ENCODE measurements around the gene LAMB3. TPM values are rescaled to one million over a fixed set of nuclear protein-coding genes. Genes with fewer than 3 reads are reported as not detected.

The LAMB3 gene
- polyA plus RNA-seq, 1 of the 3 experiments (the other 2 are of a cell fraction), result 18.0 TPM

DNA sequence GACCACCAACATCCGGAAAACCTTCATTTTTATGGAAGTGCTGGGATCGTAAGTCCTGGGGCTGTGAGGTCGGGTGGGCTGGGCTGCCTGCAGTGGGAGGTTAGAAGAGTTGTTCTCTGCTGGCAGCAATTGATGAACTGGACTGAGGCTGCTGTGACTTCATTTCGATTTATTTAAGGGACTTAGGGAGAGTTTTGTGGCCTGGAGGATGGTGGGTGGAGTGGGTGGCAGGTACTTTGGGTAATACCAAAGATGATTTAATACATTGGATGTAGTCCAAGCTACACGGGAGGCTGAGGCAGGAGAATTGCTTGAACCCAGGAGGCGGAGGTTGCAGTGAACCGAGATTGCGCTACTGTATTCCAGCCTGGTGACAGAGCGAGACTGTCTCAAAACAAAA, 57.2 kb downstream of the LAMB3 start:
- no peaks in the 10 kb centered on the region; the same call in 1 of the 2 replicates for H3K79me2 ChIP-seq (ENCODE audit: insufficient read depth)
- no peak overlapping the region for H3K4me3 ChIP-seq (ENCODE audit: low read depth in 2 of 2, low read length in 1 of 2)
- no peaks in the 10 kb centered on the region for H3K27me3 ChIP-seq (ENCODE audit: insufficient read depth)
- no peak for TF ChIP-seq EP300 (IDR thresholded peaks at IDR 0.05; ENCODE audit: borderline replicate concordance in 1 of 2, low read depth in 1 of 2, low read length in 1 of 2)
- no peak overlapping the region for H3K27ac ChIP-seq (ENCODE audit: low read depth in 2 of 2, low read length in 1 of 2)
- H3K9me2 ChIP-seq, result no peaks in the 10 kb centered on the region
- H2AFZ ChIP-seq (ENCODE audit: low read depth), result no peak overlapping the region
- 79% methylated on average over 9 of the region's 9 CpGs for WGBS (ENCODE audit: low lambda C conversion rate)
- H3K36me3 ChIP-seq (replicated peaks in 1 of 2; ENCODE audit: control insufficient read depth in 1 of 2, insufficient read depth in 2 of 2, low read length in 1 of 2), result peaks cover 0 to 16% of the 10 kb centered on the region in 2 experiments
- H4K20me1 ChIP-seq (ENCODE audit: insufficient read depth), result no peaks in the 10 kb centered on the region; the same call in 1 of the 2 replicates
- no peak overlapping the region for H3K9ac ChIP-seq
- ChIA-PET CTCF (interaction anchor here (0.8 to 2.5 kb wide), 8 partner anchors 14 to 98 kb away, joined by 3 to 10 read pairs (median 4); no protein-coding TSS in a partner anchor), POLR2A (no interaction called here)
- H3F3A ChIP-seq (replicated peaks; ENCODE audit: insufficient read depth), result peaks cover 15% of the 10 kb centered on the region
- DNase-seq, result no peak
- peaks cover 0 to 19% of the 10 kb centered on the region in 2 experiments; a peak in 2 of 4 replicates for H3K4me1 ChIP-seq (ENCODE audit: control insufficient read depth in 1 of 2, insufficient read depth in 2 of 2, low read depth in 1 of 2, low read length in 1 of 2)
- no peaks in the 10 kb centered on the region for H3K9me3 ChIP-seq
- no peak overlapping the region for H3K4me2 ChIP-seq

- CTCF ChIA-PET, result interaction anchor here (0.8 to 2.5 kb wide), 9 partner anchors 9 to 99 kb away, joined by 3 to 10 read pairs (median 5); no protein-coding TSS in a partner anchor
- H3K9me2 ChIP-seq, result no peaks in the 10 kb centered on the region
- H3K9me3 ChIP-seq, result no peaks in the 10 kb centered on the region
- no peaks in the 10 kb centered on the region; the same call in 1 of the 2 replicates for H4K20me1 ChIP-seq (ENCODE audit: insufficient read depth)
- no peak overlapping the region for H3K27ac ChIP-seq (ENCODE audit: low read depth in 2 of 2, low read length in 1 of 2)
- H3F3A ChIP-seq (replicated peaks; ENCODE audit: insufficient read depth), result peaks cover 9% of the 10 kb centered on the region
- POLR2A ChIA-PET, result no interaction called here
- no peak overlapping the region for H3K4me2 ChIP-seq
- H2AFZ ChIP-seq (ENCODE audit: low read depth), result no peak overlapping the region
- H3K9ac ChIP-seq, result no peak overlapping the region
- peaks cover 0 to 21% of the 10 kb centered on the region in 2 experiments; a peak in 1 of 4 replicates for H3K4me1 ChIP-seq (ENCODE audit: control insufficient read depth in 1 of 2, insufficient read depth in 2 of 2, low read depth in 1 of 2, low read length in 1 of 2)
- peaks cover 0 to 16% of the 10 kb centered on the region in 2 experiments for H3K36me3 ChIP-seq (replicated peaks in 1 of 2; ENCODE audit: control insufficient read depth in 1 of 2, insufficient read depth in 2 of 2, low read length in 1 of 2)
- no peak overlapping the region for H3K4me3 ChIP-seq (ENCODE audit: low read depth in 2 of 2, low read length in 1 of 2)
- H3K79me2 ChIP-seq (ENCODE audit: insufficient read depth), result no peaks in the 10 kb centered on the region; the same call in 1 of the 2 replicates
- WGBS (ENCODE audit: low lambda C conversion rate), result 75% methylated on average over 1 of the region's 1 CpG
- DNase-seq, result no peak
- H3K27me3 ChIP-seq (ENCODE audit: insufficient read depth), result no peaks in the 10 kb centered on the region
- no peak for TF ChIP-seq RAD21 (IDR thresholded peaks at IDR 0.05; ENCODE audit: low read length)
- TF ChIP-seq ELF1 (IDR thresholded peaks at IDR 0.05), result no peak
- no peak for TF ChIP-seq SMC3 (IDR thresholded peaks at IDR 0.05; ENCODE audit: low read depth, low read length)
- TF ChIP-seq TEAD4 (IDR thresholded peaks at IDR 0.05; ENCODE audit: borderline replicate concordance, insufficient read depth), result no peak
- TF ChIP-seq JUND (IDR thresholded peaks at IDR 0.05), result no peak
- no peak for TF ChIP-seq MEF2A (IDR thresholded peaks at IDR 0.05; ENCODE audit: borderline replicate concordance, low read depth)
- no peak for TF ChIP-seq TAF1 (IDR thresholded peaks at IDR 0.05; ENCODE audit: borderline replicate concordance, low read depth, low read length)
- no peak for TF ChIP-seq MXI1 (IDR thresholded peaks at IDR 0.05; ENCODE audit: low read depth, low read length)
- TF ChIP-seq, protein P1, sequence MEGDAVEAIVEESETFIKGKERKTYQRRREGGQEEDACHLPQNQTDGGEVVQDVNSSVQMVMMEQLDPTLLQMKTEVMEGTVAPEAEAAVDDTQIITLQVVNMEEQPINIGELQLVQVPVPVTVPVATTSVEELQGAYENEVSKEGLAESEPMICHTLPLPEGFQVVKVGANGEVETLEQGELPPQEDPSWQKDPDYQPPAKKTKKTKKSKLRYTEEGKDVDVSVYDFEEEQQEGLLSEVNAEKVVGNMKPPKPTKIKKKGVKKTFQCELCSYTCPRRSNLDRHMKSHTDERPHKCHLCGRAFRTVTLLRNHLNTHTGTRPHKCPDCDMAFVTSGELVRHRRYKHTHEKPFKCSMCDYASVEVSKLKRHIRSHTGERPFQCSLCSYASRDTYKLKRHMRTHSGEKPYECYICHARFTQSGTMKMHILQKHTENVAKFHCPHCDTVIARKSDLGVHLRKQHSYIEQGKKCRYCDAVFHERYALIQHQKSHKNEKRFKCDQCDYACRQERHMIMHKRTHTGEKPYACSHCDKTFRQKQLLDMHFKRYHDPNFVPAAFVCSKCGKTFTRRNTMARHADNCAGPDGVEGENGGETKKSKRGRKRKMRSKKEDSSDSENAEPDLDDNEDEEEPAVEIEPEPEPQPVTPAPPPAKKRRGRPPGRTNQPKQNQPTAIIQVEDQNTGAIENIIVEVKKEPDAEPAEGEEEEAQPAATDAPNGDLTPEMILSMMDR (IDR thresholded peaks at IDR 0.05), result no peak
- TF ChIP-seq REST (IDR thresholded peaks at IDR 0.05; ENCODE audit: low read depth, low read length), result no peak
- TF ChIP-seq EP300 (IDR thresholded peaks at IDR 0.05; ENCODE audit: borderline replicate concordance in 1 of 2, low read depth in 1 of 2, low read length in 1 of 2), result no peak
- TF ChIP-seq NFIC (IDR thresholded peaks at IDR 0.05; ENCODE audit: borderline replicate concordance), result no peak
- TF ChIP-seq USF1 (IDR thresholded peaks at IDR 0.05; ENCODE audit: borderline replicate concordance, low read depth), result no peak
- no peak for TF ChIP-seq EZH2phosphoT487 (IDR thresholded peaks at IDR 0.05; ENCODE audit: borderline replicate concordance, low read depth)
- no peak for TF ChIP-seq YY1 (IDR thresholded peaks at IDR 0.05; ENCODE audit: low read depth)
- TF ChIP-seq USF2 (IDR thresholded peaks at IDR 0.05; ENCODE audit: borderline replicate concordance, low read depth, low read length), result no peak
- TF ChIP-seq FOXJ3 (CRISPR knock-in tag; IDR thresholded peaks at IDR 0.05), result no peak
Observed at GRCh38 chr1:209594440-209594839, 57.8 kb downstream of the LAMB3 start.
